KMS-11 (cell line): ENCODE measurements around the gene PIP.
"Not testable (repeated sequence)": the region's sequence is repeated elsewhere in the genome, so short reads cannot be mapped to it uniquely, and the experiment has no call there.

ENCODE experiments used
- H2AFZ ChIP-seq: fragments of 200-600 bp; sonication (generic); 2 replicates; pipeline ENCODE4 v1.6.1; 2016; ENCODE audit warnings: antibody characterized with exemption, mixed run types, low read depth
- H3K27ac ChIP-seq: fragments of 200-600 bp; sonication (generic); 2 replicates; pipeline ENCODE4 v1.6.1; 2016; ENCODE audit warnings: mild to moderate bottlenecking, mixed run types
- H3K27me3 ChIP-seq: fragments of 200-600 bp; sonication (generic); 2 replicates; pipeline ENCODE4 v1.6.1; 2017; ENCODE audit warnings: mild to moderate bottlenecking, low read depth, mixed run types, moderate library complexity; ENCODE audit not compliant: insufficient read depth
- H3K36me3 ChIP-seq: fragments of 200-600 bp; sonication (generic); 2 replicates; pipeline ENCODE4 v1.6.1; 2017; ENCODE audit warnings: mild to moderate bottlenecking, mixed run types; ENCODE audit not compliant: insufficient read depth
- H3K4me1 ChIP-seq: fragments of 200-600 bp; sonication (generic); 2 replicates; pipeline ENCODE4 v1.6.1; 2016; ENCODE audit warnings: mild to moderate bottlenecking, low read depth, mixed run types; ENCODE audit not compliant: poor library complexity, severe bottlenecking
- H3K4me2 ChIP-seq: fragments of 200-600 bp; sonication (generic); 2 replicates; pipeline ENCODE4 v1.7.0; 2016; ENCODE audit warnings: mild to moderate bottlenecking, mixed run types
- H3K4me3 ChIP-seq: fragments of 200-600 bp; sonication (generic); IDR thresholded peaks from 2 replicates; pipeline ENCODE4 v1.6.1; 2017; ENCODE audit warnings: low read depth, low read length, mixed read lengths; ENCODE audit not compliant: insufficient read depth
- H3K79me2 ChIP-seq: fragments of 200-600 bp; sonication (generic); 2 replicates; pipeline ENCODE4 v1.6.1; 2016; ENCODE audit warnings: low read depth, mixed run types; ENCODE audit not compliant: insufficient read depth
- H3K9ac ChIP-seq: fragments of 200-600 bp; sonication (generic); 2 replicates; pipeline ENCODE4 v1.6.1; 2016; ENCODE audit warnings: mild to moderate bottlenecking, mixed run types
- H4K20me1 ChIP-seq: fragments of 200-600 bp; sonication (generic); 2 replicates; pipeline ENCODE4 v1.6.1; 2016; ENCODE audit warnings: mild to moderate bottlenecking, mixed run types; ENCODE audit not compliant: insufficient read depth
- TF ChIP-seq, protein P1 (sequence below): fragments of 200-600 bp; sonication (generic); conservative IDR thresholded peaks from 2 replicates; pipeline ENCODE4 v1.6.1; 2017; ENCODE audit warnings: low read depth, mild to moderate bottlenecking, antibody characterized with exemption, low read length, moderate library complexity, mixed read lengths

The PIP gene, protein sequence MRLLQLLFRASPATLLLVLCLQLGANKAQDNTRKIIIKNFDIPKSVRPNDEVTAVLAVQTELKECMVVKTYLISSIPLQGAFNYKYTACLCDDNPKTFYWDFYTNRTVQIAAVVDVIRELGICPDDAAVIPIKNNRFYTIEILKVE

DNA sequence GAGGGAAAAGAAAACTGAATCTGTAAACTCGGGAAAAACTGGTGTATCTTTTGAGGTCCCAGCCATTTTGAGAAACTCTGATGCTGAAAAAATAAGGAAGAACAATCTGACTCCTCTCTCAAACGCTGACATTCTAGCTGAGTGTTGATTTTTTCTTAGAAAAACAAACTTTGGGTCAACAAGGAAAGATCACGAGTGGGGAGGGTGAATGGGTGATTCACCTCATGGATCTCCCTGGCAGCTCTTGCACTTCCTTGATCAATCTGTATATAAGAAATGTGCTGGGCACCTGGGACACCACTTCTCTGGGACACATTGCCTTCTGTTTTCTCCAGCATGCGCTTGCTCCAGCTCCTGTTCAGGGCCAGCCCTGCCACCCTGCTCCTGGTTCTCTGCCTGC, at the start of gene PIP:
TSS of gene PIP (plus strand) at position 297 of the 400 bp plus-strand sequence. CDS start at position 337, 40 bp downstream.
- H3K4me2 ChIP-seq: no peak within 1 kb of the TSS
- no peaks in the 10 kb centered on the region for H3K4me1 ChIP-seq
- no peaks in the 10 kb centered on the region for H4K20me1 ChIP-seq
- no peaks in the 10 kb centered on the region for H3K36me3 ChIP-seq
- no peak within 1 kb of the TSS for H3K9ac ChIP-seq
- TF ChIP-seq, protein P1, sequence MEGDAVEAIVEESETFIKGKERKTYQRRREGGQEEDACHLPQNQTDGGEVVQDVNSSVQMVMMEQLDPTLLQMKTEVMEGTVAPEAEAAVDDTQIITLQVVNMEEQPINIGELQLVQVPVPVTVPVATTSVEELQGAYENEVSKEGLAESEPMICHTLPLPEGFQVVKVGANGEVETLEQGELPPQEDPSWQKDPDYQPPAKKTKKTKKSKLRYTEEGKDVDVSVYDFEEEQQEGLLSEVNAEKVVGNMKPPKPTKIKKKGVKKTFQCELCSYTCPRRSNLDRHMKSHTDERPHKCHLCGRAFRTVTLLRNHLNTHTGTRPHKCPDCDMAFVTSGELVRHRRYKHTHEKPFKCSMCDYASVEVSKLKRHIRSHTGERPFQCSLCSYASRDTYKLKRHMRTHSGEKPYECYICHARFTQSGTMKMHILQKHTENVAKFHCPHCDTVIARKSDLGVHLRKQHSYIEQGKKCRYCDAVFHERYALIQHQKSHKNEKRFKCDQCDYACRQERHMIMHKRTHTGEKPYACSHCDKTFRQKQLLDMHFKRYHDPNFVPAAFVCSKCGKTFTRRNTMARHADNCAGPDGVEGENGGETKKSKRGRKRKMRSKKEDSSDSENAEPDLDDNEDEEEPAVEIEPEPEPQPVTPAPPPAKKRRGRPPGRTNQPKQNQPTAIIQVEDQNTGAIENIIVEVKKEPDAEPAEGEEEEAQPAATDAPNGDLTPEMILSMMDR: no peak
- H3K4me3 ChIP-seq: no peak within 1 kb of the TSS
- H3K27me3 ChIP-seq: no peaks in the 10 kb centered on the region
- H3K79me2 ChIP-seq: no peaks in the 10 kb centered on the region
- no peak within 1 kb of the TSS for H2AFZ ChIP-seq
- no peak within 1 kb of the TSS for H3K27ac ChIP-seq

DNA sequence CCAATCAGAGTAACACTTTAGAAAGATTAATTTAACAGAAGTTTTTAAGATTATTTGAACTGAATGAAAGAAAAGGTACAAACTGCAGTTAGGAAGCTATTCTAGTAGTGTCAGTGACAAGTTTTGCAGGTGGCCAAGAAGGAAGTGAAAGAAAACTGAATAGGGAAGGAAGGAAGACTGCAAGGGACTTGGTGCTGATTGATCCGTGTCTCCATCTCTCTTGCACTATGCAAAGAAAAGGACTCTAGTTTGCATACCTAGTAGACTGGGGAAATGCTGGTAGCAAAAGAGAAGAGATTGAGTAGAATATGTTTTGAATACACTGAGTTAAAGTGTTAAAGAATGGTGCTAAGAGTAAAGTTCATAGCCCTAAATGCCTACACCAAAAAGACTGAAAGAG, 46.8 kb upstream of the PIP start:
- Histone ChIP-seq H3K27ac (no peak overlapping the region), H3K4me2 (no peak overlapping the region)

DNA sequence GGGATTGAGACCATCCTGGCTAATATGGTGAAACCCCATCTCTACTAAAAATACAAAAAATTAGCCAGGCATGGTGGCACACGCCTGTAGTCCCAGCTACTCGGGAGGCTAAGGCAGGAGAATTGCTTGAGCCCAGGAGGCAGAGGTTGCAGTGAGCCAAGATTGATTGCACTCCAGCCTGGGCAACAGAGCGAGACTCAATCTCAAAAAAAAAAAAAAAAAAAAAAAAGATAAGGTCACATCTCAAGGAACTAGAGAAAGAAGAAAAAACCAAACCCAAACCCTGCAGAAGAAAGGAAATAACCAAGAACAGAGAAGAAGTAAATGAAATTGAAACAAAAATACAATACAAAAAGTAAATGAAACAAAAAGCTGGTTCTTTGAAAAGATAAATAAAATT, 46.3 kb upstream of the PIP start:
- not testable (repeated sequence) for H3K4me1 ChIP-seq, H3K27ac ChIP-seq, H2AFZ ChIP-seq, H3K9ac ChIP-seq, H3K79me2 ChIP-seq, H3K4me3 ChIP-seq, H3K27me3 ChIP-seq, H3K4me2 ChIP-seq, H3K36me3 ChIP-seq, H4K20me1 ChIP-seq

More for the DNA sequence above, 46.8 kb upstream of the PIP start:
- H3K4me3 ChIP-seq: no peak overlapping the region
- H3K4me1 ChIP-seq: no peaks in the 10 kb centered on the region
- TF ChIP-seq, protein P1: no peak
- no peaks in the 10 kb centered on the region for H3K27me3 ChIP-seq
- H2AFZ ChIP-seq: no peak overlapping the region
- no peaks in the 10 kb centered on the region for H3K79me2 ChIP-seq
- no peaks in the 10 kb centered on the region for H4K20me1 ChIP-seq
- no peaks in the 10 kb centered on the region for H3K36me3 ChIP-seq
- no peak overlapping the region for H3K9ac ChIP-seq

DNA sequence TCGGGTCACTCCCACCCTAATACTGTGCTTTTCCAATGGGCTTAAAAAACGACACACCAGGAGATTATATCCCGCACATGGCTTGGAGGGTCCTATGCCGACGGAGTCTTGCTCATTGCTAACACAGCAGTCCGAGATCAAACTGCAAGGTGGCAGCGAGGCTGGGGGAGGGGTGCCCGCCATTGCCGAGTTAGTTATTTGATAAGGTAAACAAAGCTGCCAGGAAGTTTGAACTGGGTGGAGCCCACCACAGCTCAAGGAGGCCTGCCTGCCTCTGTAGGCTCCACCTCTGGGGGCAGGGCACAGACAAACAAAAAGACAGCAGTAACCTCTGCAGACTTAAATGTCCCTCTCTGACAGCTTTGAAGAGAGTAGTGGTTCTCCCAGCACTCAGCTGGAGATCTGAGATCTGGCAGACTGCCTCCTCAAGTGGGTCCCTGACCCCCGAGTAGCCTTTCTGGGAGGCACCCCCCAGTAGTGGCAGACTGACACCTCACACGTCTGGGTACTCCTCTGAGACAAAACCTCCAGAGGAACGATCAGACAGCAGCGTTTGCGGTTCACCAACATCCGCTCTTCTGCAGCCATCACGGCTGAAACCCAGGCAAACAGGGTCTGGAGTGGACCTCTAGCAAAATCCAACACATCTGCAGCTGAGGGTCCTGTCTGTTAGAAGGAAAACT, 43.2 kb upstream of the PIP start:
- not testable (repeated sequence) for H3K27ac ChIP-seq, H3K4me3 ChIP-seq, H4K20me1 ChIP-seq, H3K9ac ChIP-seq, H3K27me3 ChIP-seq, H3K4me2 ChIP-seq, H3K4me1 ChIP-seq, H2AFZ ChIP-seq, H3K79me2 ChIP-seq, H3K36me3 ChIP-seq

DNA sequence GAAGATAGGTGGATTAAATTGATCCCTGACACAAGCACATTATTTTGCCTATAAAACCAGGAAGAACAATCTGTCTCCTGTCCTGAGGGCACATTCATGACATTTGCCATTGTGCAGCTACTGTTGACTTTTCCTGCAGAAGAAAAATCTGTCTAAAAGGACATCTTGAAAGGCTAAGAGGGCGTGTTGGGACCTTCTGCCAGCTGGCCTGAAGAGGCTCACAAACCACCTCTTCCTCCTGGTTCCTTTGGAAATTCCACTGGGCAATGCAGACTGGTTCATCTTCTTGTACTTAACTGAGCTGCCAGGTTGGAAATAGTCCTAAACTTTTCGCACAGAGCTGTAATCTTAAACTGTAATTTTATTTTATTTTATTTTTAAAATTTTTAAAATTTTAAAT, 35.7 kb upstream of the PIP start:
- no peak overlapping the region for H3K4me3 ChIP-seq
- no peak overlapping the region for H3K9ac ChIP-seq
- no peaks in the 10 kb centered on the region for H4K20me1 ChIP-seq
- H3K27ac ChIP-seq: no peak overlapping the region
- no peaks in the 10 kb centered on the region for H3K79me2 ChIP-seq
- TF ChIP-seq, protein P1: no peak
- H3K36me3 ChIP-seq: no peaks in the 10 kb centered on the region
- H2AFZ ChIP-seq: no peak overlapping the region
- H3K4me2 ChIP-seq: no peak overlapping the region
- no peaks in the 10 kb centered on the region for H3K4me1 ChIP-seq
- H3K27me3 ChIP-seq: no peaks in the 10 kb centered on the region

DNA sequence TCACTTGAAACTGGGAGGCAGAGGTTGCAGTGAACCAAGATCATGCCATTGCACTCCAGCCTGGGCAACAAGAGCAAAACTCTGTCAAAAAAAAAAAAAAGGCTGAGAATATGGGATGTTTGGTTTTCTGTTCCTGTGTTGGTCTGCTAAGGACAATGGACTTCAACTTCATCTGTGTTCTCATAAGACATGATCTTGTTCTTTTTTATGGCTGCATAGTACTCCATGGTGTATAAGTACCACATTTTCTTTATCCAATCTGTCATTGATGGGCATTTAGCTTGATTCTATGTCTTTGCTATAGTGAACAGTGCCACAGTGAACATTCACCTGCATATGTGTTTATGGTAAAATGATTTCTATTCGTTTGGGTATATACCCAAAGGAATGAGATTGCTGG, 32.3 kb upstream of the PIP start:
- H3K27ac ChIP-seq: not testable (repeated sequence)

More for the DNA sequence above, 32.3 kb upstream of the PIP start:
- not testable (repeated sequence) for H3K27me3 ChIP-seq, H4K20me1 ChIP-seq, H3K4me3 ChIP-seq, H3K36me3 ChIP-seq, H3K4me1 ChIP-seq, H3K79me2 ChIP-seq, H3K4me2 ChIP-seq, H2AFZ ChIP-seq, H3K9ac ChIP-seq
